Astrocyte of the cerebellum (primary cell): ENCODE results near the gene FAM193A.

Experiments used
- DNase-seq: peaks from one replicate; pipeline ENCODE4 v3.0.0-alpha.2; 2011; ENCODE audit warnings: low read depth
- H3K4me3 ChIP-seq: 2 replicates; pipeline ENCODE4 v1.5.1; 2011; ENCODE audit warnings: mild to moderate bottlenecking, low read depth, low read length, moderate library complexity
- CTCF ChIP-seq: IDR thresholded peaks from 2 replicates; pipeline ENCODE4 v1.5.1; 2012; ENCODE audit warnings: low read length, low read depth, moderate library complexity, mild to moderate bottlenecking; ENCODE audit errors: missing control alignments
- in situ Hi-C: cut with HindIII; loops from 2 replicates; pipeline ENCODE4 v1.10.0; 2017; ENCODE audit warnings: low sequenced_read_pairs

Gene FAM193A

DNA sequence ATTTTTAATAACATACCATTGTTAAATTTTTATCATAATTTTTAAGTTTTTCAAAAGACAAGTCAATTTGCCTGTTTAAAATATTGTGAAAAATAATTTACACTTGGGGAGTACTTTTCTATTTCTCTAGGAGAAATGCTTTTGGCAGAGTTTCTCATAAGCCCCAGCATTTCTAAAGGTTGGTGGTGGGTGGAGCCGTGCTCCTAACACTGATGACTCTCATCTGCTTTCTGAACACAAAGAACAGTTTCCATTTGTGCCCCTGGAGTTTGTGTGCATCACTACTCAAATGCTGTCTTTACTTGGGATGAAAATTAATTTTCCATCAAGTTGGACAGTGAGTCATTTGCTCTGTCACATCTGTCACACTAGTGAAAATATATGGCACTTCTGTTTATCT, 162.1 kb downstream of the FAM193A start:
- TF ChIP-seq CTCF = no peak

GRCh38 chr4:2698951-2699505, 162.6 kb downstream of the FAM193A start:
- H3K4me3 ChIP-seq = no peak overlapping the region
- in situ Hi-C loops = no loop called here
- no peak for DNase-seq
- no peak for TF ChIP-seq CTCF

More for the DNA sequence above, 162.1 kb downstream of the FAM193A start:
- in situ Hi-C loops = no loop called here
- DNase-seq = no peak
- H3K4me3 ChIP-seq = no peak overlapping the region

- no peak for DNase-seq
- no peak for TF ChIP-seq CTCF
- H3K4me3 ChIP-seq = no peak overlapping the region
- in situ Hi-C loops = no loop called here
Measured at GRCh38 chr4:2699534-2699933, 163.1 kb downstream of the FAM193A start.

GRCh38 chr4:2700031-2700430, 163.6 kb downstream of the FAM193A start:
- in situ Hi-C loops = no loop called here
- no peak overlapping the region for H3K4me3 ChIP-seq
- TF ChIP-seq CTCF = no peak
- no peak for DNase-seq

DNA sequence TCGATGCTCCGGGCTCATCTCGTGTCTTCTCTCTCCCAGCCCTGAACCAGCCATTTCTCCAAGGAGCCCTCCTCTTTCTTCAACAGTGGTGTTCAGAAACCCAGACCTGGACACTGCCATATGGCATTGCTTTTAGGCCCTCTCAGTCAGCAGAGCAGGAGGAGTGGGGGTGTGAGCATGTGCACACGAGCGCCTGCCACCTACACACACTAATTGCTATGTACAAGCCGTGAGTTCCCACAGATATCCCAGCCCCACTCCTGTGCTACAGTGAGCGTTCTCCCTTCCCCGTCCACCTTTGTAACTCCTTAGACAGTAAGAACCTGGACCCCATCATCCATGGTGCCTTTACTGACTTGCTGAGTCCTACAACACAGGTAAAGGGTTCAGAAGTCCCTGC, 165.9 kb downstream of the FAM193A start:
- no peak for TF ChIP-seq CTCF
- in situ Hi-C loops = no loop called here

DNA sequence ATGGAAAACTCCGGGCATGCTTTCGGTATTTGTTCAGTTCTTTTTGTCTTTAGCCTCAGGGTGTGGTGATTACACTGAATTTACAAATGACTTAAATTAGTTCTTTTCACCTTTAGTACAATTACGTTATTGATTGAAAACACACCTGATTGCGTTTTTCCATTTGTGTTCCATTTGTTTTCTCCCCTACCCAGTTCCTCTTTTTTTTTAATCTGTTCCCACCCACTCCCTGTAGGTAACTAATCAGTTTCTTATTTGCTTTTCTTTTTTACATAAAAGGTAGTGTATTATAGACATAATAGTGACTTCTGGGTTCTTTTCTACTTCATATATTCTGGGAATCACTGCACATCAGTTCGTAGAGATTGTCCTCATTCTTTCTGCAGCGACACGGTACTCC, 166.3 kb downstream of the FAM193A start:
- in situ Hi-C loops = no loop called here

More for the DNA sequence above, 165.9 kb downstream of the FAM193A start:
- DNase-seq = no peak
- no peak overlapping the region for H3K4me3 ChIP-seq

More for the DNA sequence above, 166.3 kb downstream of the FAM193A start:
- no peak for TF ChIP-seq CTCF
- no peak overlapping the region for H3K4me3 ChIP-seq
- DNase-seq = no peak
